Measurements from ENCODE around the gene PDZD2. TPM values are rescaled to one million over a fixed set of nuclear protein-coding genes. Genes with fewer than 3 reads are reported as not detected.
A peak's percentile ranks its signal among the peaks of the same experiment; 100 is the strongest.
"Not testable (repeated sequence)": the region's sequence is repeated elsewhere in the genome, so short reads cannot be mapped to it uniquely, and the experiment has no call there.

Gene PDZD2
- 1 to 10 TPM; 1.4 to 3.0 TPM for total RNA-seq
- 1.3 to 4.4 reads per million in 2 donors for total RNA-seq

- Mint-ChIP-seq H3K4me3 (peak within 1 kb of the TSS; percentile 94), H3K36me3 (ENCODE audit: low read depth) (no peaks in the 10 kb centered on the region), H3K27me3 (peaks cover 10% of the 10 kb centered on the region), H3K27ac (peak within 1 kb of the TSS; percentile 95), H3K4me1 (peaks cover 13% of the 10 kb centered on the region)
- DNase-seq: peak; percentile 54 to 69 (median 64)
- peak; percentile 86 for ATAC-seq
- no peaks in the 10 kb centered on the region for H3K9me3 ChIP-seq (ENCODE audit: control insufficient read depth, low read length, poor library complexity, severe bottlenecking)
Observed at GRCh38 chr5:31638748-31639418, at the start of gene PDZD2. Gene PDZD2 (plus strand): TSS chr5:31639131.

GRCh38 chr5:31593665-31594064, 45.3 kb upstream of the PDZD2 start:
- peaks cover 31% of the 10 kb centered on the region for H3K27me3 Mint-ChIP-seq

GRCh38 chr5:31596354-31596753, 42.6 kb upstream of the PDZD2 start:
- no peaks in the 10 kb centered on the region for H3K4me1 Mint-ChIP-seq
- no peaks in the 10 kb centered on the region for H3K36me3 Mint-ChIP-seq (ENCODE audit: low read depth)
- no peak for ATAC-seq
- H3K27me3 Mint-ChIP-seq: peaks cover 32% of the 10 kb centered on the region
- H3K27ac Mint-ChIP-seq: no peak overlapping the region
- H3K9me3 ChIP-seq (ENCODE audit: control insufficient read depth, low read length, poor library complexity, severe bottlenecking): no peaks in the 10 kb centered on the region
- no peak overlapping the region for H3K4me3 Mint-ChIP-seq
- no peak for DNase-seq

More at GRCh38 chr5:31593665-31594064, 45.3 kb upstream of the PDZD2 start:
- ATAC-seq (no peak), DNase-seq (no peak)
- Mint-ChIP-seq H3K4me1 (peaks cover 2% of the 10 kb centered on the region), H3K27ac (no peak overlapping the region), H3K36me3 (ENCODE audit: low read depth) (peaks cover 3% of the 10 kb centered on the region), H3K4me3 (no peak overlapping the region)
- no peaks in the 10 kb centered on the region for H3K9me3 ChIP-seq (ENCODE audit: control insufficient read depth, low read length, poor library complexity, severe bottlenecking)

DNA sequence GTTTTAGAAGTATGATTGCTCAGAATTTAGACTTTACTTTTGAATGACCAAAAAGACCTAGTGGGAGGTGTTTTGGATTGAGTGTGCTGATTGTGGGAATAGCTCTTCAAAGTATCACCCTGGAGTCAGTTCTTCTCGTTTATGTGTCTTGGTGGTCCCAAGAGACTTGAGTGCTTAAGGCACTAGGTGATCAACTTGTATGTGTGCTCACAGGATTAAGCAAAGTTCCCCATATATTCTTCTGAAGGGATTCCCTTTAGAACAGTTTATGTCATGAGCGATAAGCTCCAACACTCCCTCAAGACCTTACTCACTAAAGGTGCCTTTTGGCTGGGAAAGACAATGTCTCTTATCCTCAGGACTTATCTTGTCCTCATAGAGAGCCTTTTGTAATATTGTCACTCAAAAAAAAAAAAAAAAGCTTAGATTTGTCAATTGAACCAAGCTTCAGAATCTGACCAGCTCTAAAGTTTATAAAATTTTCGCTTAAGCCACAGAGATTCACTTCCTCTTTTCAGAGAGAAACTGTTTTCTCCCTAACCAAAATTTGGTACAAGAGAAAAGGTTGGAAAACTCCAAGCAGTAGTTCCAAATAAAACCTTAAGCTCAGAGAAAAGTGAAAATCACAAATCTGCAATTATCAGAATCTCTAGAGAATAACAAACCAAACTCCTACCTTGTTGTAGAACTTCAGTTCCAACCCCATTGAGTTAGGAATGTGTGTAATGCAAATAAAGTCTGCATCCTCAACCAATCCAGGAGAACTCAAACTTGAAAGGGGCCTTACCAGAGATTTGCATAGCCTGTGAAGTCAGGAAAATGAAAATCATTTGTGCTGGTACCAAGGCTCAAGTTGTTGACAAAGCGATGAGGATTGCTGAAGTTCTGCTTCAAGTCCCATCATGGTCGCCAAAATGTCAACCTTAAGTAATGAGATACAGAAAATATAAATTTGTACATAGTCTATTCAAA, 40.0 kb upstream of the PDZD2 start:
- no peaks in the 10 kb centered on the region for H3K9me3 ChIP-seq (ENCODE audit: control insufficient read depth, low read length, poor library complexity, severe bottlenecking)
- H3K27me3 Mint-ChIP-seq: peaks cover 33% of the 10 kb centered on the region
- no peak overlapping the region for H3K4me3 Mint-ChIP-seq
- peaks cover 2% of the 10 kb centered on the region for H3K36me3 Mint-ChIP-seq (ENCODE audit: low read depth)
- DNase-seq (no peak), ATAC-seq (no peak)
- H3K27ac Mint-ChIP-seq: no peak overlapping the region
- no peaks in the 10 kb centered on the region for H3K4me1 Mint-ChIP-seq

DNA sequence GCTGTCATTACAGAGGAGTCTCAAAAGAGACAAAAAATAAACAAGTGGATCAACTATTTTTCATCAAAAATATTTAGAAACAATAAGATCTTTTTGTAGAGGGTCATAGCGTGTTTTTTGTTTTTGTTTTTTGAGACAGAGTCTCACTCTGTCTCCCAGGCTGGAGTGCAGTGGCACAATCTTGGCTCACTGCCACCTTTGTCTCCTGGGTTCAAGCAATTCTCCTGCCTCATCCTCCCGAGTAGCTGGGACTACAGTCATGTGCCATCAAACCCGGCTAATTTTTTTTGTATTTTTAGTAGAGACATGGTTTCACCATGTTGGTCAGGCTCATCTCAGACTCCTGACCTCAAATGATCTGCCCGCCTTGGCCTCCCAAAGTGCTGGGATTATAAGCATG, 36.6 kb upstream of the PDZD2 start:
- not testable (repeated sequence) for H3K4me3 Mint-ChIP-seq; H3K9me3 ChIP-seq (ENCODE audit: control insufficient read depth, low read length, poor library complexity, severe bottlenecking); ATAC-seq; H3K36me3 Mint-ChIP-seq (ENCODE audit: low read depth); DNase-seq; H3K4me1 Mint-ChIP-seq; H3K27ac Mint-ChIP-seq
- H3K27me3 Mint-ChIP-seq: peaks cover 26% of the 10 kb centered on the region

DNA sequence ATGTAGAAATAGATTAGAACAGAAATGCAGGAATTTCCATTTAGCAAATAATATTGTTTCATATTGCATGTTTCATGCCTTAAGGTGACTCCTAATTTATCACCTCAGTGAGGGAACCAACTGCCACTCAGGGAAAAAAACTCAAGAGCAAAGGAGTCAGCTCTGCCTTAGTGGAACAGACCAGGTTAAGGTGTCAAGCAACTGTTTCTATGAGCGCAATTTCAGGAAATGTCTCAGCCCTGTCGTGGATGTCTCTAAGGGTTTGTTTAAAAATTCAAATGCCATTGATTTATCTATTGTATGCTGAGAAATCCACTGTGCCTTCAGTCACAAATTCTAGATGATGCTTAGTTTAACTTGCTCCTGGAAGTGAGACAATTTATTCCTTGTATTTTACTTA, 34.7 kb upstream of the PDZD2 start:
- DNase-seq: no peak
- ATAC-seq: no peak
- peaks cover 22% of the 10 kb centered on the region for H3K27me3 Mint-ChIP-seq
- peaks cover 2% of the 10 kb centered on the region for H3K36me3 Mint-ChIP-seq (ENCODE audit: low read depth)
- H3K9me3 ChIP-seq (ENCODE audit: control insufficient read depth, low read length, poor library complexity, severe bottlenecking): no peaks in the 10 kb centered on the region
- H3K27ac Mint-ChIP-seq: no peak overlapping the region
- H3K4me1 Mint-ChIP-seq: no peaks in the 10 kb centered on the region
- H3K4me3 Mint-ChIP-seq: no peak overlapping the region

DNA sequence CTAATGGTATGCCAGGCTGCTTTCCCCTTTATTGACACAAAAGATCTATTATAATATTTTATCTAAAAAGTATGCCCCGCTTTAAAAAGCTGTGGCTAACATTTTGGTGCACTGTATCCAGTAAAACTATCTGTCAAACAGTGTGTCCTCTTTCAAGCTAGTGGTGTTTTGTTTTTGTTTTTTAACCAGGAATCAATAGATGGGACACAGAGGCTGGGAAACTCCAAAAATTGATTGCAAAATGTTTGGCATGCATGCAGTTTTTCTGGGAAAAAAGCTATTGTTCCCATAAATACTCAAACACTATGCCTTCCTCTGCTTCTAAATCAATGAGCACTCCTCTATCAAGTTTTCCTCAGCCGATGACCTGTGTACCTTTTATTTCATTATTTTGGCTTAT, 34.3 kb upstream of the PDZD2 start:
- no peak overlapping the region for H3K27ac Mint-ChIP-seq
- no peak overlapping the region for H3K4me3 Mint-ChIP-seq
- no peaks in the 10 kb centered on the region for H3K4me1 Mint-ChIP-seq
- H3K36me3 Mint-ChIP-seq (ENCODE audit: low read depth): peaks cover 2% of the 10 kb centered on the region
- no peaks in the 10 kb centered on the region for H3K9me3 ChIP-seq (ENCODE audit: control insufficient read depth, low read length, poor library complexity, severe bottlenecking)
- peaks cover 26% of the 10 kb centered on the region for H3K27me3 Mint-ChIP-seq
- DNase-seq: no peak
- ATAC-seq: no peak

- DNase-seq: no peak
- ATAC-seq: no peak
- peaks cover 25% of the 10 kb centered on the region for H3K27me3 Mint-ChIP-seq
- no peak overlapping the region for H3K4me3 Mint-ChIP-seq
- H3K27ac Mint-ChIP-seq: no peak overlapping the region
- H3K4me1 Mint-ChIP-seq: no peaks in the 10 kb centered on the region
- H3K36me3 Mint-ChIP-seq (ENCODE audit: low read depth): peaks cover 2% of the 10 kb centered on the region
- H3K9me3 ChIP-seq (ENCODE audit: control insufficient read depth, low read length, poor library complexity, severe bottlenecking): no peaks in the 10 kb centered on the region
Observed at GRCh38 chr5:31605920-31606319, 33.0 kb upstream of the PDZD2 start.

DNA sequence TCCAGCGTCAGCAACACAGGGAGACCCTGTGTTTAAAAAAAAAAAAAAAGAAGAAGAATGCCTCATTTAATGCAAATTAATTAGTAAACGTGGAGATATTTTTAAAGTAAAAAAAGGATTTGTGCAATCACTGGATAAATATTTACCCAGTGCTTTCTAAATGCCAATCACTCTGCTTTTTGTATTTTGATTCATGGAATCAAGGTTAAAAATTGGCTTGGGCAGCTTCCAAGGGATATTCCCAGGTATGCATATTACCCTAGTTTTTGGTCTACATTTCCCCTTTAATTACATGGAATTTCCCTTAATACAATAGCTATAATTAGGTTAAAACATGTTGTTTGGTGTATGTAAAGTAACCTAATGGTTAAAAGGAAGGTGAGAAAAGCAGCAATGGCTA, 31.4 kb upstream of the PDZD2 start:
- H3K27ac Mint-ChIP-seq: no peak overlapping the region
- no peak overlapping the region for H3K4me3 Mint-ChIP-seq
- DNase-seq (no peak), ATAC-seq (no peak)
- H3K27me3 Mint-ChIP-seq: peaks cover 10% of the 10 kb centered on the region
- no peaks in the 10 kb centered on the region for H3K36me3 Mint-ChIP-seq (ENCODE audit: low read depth)
- no peaks in the 10 kb centered on the region for H3K4me1 Mint-ChIP-seq
- H3K9me3 ChIP-seq (ENCODE audit: control insufficient read depth, low read length, poor library complexity, severe bottlenecking): no peaks in the 10 kb centered on the region

DNA sequence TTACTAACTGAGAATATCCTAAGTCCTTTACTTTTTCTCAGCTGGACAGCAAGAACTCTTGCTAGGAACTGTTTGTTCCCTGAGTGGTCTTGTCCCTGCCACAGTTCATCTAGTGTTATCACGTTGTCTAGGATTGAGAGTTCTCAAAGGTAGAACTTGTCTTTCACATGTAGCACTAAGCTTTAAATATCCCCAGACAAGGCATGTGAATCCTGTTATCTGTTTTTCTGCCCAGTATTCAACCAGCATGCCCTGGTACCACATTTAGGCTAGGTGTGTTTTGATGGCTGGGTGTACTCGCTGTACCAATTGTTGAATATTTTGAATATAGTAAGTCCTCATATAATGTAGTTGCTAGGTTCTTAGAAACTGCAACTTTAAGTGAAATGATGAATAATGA, 27.9 kb upstream of the PDZD2 start:
- no peaks in the 10 kb centered on the region for H3K4me1 Mint-ChIP-seq

DNA sequence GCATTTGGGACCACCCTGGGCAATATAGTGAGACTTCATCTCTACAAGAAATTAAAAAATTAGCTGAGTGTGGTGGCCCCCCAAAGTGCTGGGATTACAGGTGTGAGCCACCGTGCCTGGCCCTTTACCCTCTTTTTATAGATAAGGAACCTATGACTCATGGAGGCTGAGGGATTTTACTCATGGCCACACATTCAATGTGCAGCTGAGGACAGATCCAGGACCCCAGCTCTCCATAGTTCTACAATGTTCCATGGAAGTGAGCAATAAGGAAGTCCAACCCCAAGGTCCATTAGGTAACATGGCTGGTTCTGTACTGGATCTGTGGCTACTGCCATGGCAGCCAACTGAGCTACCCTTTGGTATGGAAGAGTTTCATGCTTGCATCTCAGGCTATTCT, 25.3 kb upstream of the PDZD2 start:
- Mint-ChIP-seq H3K27me3 (peaks cover 14% of the 10 kb centered on the region), H3K4me3 (no peak overlapping the region), H3K4me1 (peaks cover 5% of the 10 kb centered on the region), H3K36me3 (ENCODE audit: low read depth) (no peaks in the 10 kb centered on the region), H3K27ac (no peak overlapping the region)
- H3K9me3 ChIP-seq (ENCODE audit: control insufficient read depth, low read length, poor library complexity, severe bottlenecking): no peaks in the 10 kb centered on the region
- DNase-seq (no peak), ATAC-seq (no peak)

More for the DNA sequence above, 27.9 kb upstream of the PDZD2 start:
- Mint-ChIP-seq H3K4me3 (no peak overlapping the region), H3K27ac (no peak overlapping the region), H3K27me3 (peaks cover 5% of the 10 kb centered on the region), H3K36me3 (ENCODE audit: low read depth) (no peaks in the 10 kb centered on the region)
- DNase-seq (no peak), ATAC-seq (no peak)
- H3K9me3 ChIP-seq (ENCODE audit: control insufficient read depth, low read length, poor library complexity, severe bottlenecking): no peaks in the 10 kb centered on the region

GRCh38 chr5:31614151-31615020, 24.5 kb upstream of the PDZD2 start:
- Mint-ChIP-seq H3K36me3 (ENCODE audit: low read depth) (no peaks in the 10 kb centered on the region), H3K4me3 (no peak overlapping the region), H3K27ac (no peak overlapping the region), H3K4me1 (peaks cover 5% of the 10 kb centered on the region), H3K27me3 (peaks cover 18% of the 10 kb centered on the region)
- no peak for ATAC-seq
- no peaks in the 10 kb centered on the region for H3K9me3 ChIP-seq (ENCODE audit: control insufficient read depth, low read length, poor library complexity, severe bottlenecking)
- DNase-seq: no peak

- Mint-ChIP-seq H3K4me3 (no peak overlapping the region), H3K36me3 (ENCODE audit: low read depth) (no peaks in the 10 kb centered on the region), H3K27me3 (peaks cover 25% of the 10 kb centered on the region), H3K4me1 (peaks cover 5% of the 10 kb centered on the region), H3K27ac (no peak overlapping the region)
- no peaks in the 10 kb centered on the region for H3K9me3 ChIP-seq (ENCODE audit: control insufficient read depth, low read length, poor library complexity, severe bottlenecking)
- ATAC-seq (no peak), DNase-seq (no peak)
Observed at GRCh38 chr5:31617867-31618266, 21.1 kb upstream of the PDZD2 start.
